ENCODE data around the gene NRDE2. TPM values are rescaled to one million over a fixed set of nuclear protein-coding genes. Genes with fewer than 3 reads are reported as not detected.
"Not testable (repeated sequence)": the region's sequence is repeated elsewhere in the genome, so short reads cannot be mapped to it uniquely, and the experiment has no call there.

Gene NRDE2
- total RNA-seq, 1 experiment from 2014 or later: 15.4 TPM

DNA sequence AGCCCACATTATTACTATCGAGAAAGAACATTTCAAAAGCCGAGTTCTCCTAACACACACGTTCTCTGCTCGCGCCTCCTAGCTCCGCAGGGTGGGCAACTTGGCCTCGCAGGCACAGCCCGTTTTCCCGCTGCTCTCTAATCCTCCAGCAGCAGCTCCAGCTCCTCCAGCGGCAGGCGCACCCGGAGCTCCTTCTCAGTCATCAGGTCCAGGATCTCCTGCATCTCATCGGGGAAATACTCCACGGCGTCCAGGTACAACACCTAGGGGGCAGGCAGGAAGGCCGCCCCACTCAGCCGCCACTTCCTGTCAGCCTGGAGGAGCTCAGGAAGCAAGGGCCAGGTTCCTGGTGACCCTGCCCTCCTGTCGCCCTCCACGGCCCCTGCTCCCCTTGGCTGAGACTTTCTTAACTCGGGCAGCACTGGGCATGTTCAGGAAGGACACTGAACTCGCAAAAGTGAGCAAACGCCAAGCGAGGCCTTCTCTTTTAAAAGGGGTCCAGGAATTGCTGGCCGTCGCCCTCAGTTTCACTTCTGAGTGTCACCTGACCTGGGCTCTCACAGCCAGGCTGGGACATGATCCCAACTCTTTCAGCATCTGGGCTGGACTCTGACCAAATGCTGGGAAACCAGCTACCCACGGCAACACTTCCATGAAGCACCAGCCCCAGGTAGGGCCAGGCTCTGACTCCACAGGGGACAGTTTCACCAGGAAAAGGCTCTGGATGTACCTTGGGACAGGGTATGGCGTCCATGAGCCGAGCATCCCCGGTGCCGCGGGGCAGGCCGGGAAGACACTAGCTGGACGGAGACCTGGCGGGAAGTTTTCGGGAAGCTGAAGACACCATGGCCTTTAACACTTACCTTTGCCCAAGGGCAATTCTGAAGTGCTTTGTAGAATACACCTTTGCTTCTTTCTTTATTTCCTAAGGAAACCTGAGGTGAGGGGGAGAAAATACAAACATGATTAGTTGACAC is 53.3 kb downstream of the NRDE2 start:
- in situ Hi-C loops (cut with HindIII; ENCODE audit: low sequenced_read_pairs): no loop called here
- no peak for DNase-seq (ENCODE audit: low spot score)

DNA sequence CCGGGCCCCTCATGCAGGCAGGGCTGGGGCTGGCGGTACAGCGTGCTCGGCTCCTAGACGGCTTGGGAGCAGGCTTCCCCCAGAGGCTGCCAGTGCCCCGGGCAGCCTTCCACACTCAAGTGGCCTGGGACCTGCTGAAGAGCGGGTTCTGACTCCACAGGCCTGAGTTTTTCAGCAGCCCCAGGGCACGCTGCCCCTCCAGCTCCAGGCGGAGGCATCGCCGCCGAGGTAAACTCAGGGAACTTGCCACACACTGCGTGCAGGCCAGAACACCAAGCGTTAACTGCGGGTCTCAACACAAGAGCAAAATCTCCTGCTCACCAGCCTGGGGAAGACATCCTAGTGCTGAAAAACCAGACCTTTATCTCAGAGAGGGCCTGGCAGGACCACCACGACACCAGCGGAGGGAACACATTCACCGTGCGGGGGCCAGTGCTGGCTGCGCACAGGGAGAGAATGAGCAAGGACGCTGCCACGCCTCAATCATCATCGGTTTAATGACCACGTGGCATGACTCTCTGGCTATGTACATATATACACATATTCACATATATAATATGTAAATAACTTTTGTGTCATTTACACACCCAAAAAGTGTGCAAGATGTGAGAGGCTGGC is 54.1 kb downstream of the NRDE2 start:
- no peak for DNase-seq (ENCODE audit: low spot score)
- in situ Hi-C loops (cut with HindIII; ENCODE audit: low sequenced_read_pairs): no loop called here

DNA sequence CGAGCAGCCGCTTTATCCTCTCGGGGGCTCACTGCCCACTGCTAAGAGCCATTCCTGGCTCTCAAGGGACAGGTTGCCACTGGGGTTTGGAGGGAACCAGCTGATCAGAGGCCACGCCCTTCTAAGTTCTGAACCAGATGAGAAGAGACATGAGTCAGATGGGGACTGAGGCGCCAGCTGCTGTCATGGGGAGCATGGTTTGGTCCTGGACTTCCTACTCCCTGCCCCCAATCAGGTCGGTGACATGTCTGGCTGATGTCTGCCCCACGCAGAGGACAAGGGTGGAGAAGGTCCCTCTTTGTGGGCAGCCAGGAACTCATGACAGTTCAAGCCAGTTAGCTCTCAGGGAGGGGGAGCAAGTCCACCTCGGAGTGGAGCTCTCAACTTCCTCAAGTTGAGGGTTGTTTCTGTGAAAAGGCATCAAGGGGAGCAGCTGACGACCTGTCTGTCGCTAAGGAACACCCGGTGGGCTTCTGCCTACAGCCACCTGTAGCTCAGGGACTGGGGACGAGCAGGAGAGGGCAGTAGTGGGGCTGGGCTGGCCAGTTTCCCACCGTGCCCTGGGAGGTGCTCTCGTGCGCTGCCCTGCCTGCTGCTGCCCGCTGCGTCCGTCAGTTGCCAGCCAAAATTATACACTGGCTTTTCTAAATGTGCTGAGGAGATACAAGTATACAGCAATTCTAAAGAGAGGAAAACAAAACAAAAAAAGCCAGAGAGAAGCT is 54.9 kb downstream of the NRDE2 start:
- DNase-seq (ENCODE audit: low spot score): peak; percentile 69
- in situ Hi-C loops (cut with HindIII; ENCODE audit: low sequenced_read_pairs): no loop called here

DNA sequence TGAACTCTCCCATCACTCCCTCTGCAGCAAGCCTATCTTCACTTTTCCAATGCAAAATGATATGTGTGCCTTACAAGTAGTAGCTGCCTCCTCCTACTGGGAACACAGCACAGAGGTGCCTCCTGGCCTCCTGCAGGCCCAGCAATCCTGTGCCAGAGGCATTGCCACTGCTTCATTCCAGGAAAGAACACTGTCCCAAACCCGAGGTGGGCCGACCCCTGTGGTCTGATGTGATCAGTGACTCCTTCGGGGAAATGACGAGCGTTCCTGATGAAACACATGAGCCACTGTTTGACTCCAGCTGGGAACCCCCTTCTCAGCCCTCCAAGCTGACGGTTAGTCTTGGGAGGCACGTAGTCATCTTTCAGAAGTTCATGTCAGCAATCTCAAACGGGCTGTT is 55.9 kb downstream of the NRDE2 start:
- in situ Hi-C loops (cut with HindIII; ENCODE audit: low sequenced_read_pairs): no loop called here
- DNase-seq (ENCODE audit: low spot score): no peak

DNA sequence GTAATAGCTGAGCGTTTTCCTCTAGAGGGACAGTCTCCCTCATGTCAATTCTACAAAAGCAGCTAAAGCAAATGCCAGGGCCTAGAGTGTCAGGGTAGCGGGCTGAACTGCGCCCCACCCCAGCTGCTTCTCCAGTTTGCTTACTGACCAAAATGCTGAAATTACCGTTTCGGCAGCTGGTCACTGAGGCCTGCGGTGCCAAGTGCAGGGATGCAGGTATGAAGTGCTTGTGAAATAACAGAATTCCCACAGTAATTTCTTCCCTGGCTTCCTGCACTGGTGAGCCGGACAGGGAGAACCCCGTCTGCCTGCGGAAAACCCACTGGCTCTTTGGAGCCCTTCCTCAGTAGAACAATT is 56.3 kb downstream of the NRDE2 start:
- in situ Hi-C loops (cut with HindIII; ENCODE audit: low sequenced_read_pairs): no loop called here
- DNase-seq (ENCODE audit: low spot score): no peak

DNA sequence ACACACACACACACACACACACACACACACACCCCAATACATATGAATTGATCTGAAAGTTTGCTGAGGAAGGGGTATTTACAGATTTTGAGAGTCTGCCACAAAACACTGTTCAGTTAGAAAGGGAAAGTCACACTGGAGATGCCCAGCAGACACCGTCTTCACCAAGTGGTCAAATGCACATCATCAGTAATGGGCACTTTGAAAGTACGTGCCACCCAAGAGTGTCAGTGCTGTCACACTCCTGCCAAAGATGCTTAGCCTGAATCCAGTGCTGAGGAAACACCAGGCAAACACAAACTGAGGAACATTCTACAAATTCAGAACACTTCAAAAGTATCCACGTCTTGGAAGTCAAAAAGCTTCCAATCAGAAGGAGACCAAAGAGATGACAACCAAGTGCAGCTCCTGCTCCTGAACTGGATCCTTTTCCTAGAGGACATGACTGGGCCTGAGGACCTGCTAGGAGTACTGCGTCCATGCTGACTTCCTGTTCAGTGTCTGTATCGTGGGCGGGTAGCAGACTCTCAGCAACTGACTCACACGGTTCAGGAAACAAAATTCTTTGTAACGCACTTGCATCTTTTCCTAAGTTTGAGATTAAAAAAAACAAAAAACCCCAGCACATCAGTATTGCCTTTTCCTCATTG is 56.8 kb downstream of the NRDE2 start:
- DNase-seq (ENCODE audit: low spot score): no peak

DNA sequence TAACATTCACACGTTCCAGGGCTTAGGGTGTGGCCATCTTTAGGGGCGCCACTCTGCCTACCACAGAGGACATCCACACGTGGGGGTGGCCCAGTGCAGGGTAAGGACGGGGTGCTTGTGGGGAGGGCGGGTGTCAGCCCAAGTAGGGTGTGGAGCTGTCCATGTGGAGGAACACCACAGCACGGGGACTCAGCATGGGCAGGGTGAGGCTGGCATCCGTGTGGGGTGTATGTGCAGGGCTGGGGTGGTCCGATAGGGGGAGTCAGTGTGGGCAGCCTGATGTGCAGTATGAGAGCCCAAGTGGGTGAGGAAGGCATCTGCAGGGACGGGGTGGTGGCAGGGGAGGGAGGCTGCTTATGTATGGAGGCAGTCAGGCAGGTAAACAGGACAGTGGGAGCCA is 57.7 kb downstream of the NRDE2 start:
- in situ Hi-C loops (cut with HindIII; ENCODE audit: low sequenced_read_pairs): no loop called here
- no peak for DNase-seq (ENCODE audit: low spot score)

More for the DNA sequence above, 56.8 kb downstream of the NRDE2 start:
- in situ Hi-C loops (cut with HindIII; ENCODE audit: low sequenced_read_pairs): no loop called here

DNA sequence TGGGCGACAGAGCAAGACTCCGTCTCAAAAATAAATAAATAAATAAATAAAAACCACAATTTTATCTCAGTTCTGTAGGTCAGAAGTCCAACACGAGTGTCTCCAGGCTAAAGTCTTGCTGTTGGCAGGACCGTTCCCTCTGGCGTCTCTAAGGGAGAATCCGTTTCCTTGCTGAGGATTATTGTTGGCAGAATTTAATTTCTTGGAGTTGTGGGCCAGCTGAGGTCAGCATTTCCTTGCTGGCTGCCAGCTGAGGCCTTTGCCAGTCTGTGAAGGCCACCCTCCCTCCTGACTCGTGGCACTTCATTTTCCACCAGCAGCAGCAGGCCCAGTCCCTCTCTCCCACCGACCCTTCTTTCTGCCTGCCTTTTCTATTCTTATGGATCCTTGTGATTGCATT is 58.2 kb downstream of the NRDE2 start:
- in situ Hi-C loops (cut with HindIII; ENCODE audit: low sequenced_read_pairs): no loop called here
- DNase-seq (ENCODE audit: low spot score): no peak

DNA sequence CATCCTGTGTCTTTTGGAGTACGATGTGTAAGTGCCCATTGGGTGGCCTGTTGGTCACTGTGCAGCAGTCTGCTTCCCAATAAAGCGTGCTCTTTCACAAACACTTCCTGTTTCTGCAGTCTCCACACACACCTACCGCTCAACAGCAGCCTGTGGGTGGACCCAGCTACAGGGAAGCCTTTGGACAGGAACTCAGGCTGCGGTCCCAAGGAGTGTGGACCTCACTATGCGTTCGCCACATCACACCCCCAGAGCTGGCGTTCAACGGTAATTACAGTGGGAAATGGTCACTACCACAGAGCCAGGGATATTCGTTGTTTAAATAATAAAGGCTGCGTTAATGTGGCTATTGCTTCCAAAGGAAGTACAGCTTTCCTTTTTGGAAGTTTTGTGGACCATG is 59.2 kb downstream of the NRDE2 start:
- in situ Hi-C loops (cut with HindIII; ENCODE audit: low sequenced_read_pairs): no loop called here
- DNase-seq (ENCODE audit: low spot score): no peak

DNA sequence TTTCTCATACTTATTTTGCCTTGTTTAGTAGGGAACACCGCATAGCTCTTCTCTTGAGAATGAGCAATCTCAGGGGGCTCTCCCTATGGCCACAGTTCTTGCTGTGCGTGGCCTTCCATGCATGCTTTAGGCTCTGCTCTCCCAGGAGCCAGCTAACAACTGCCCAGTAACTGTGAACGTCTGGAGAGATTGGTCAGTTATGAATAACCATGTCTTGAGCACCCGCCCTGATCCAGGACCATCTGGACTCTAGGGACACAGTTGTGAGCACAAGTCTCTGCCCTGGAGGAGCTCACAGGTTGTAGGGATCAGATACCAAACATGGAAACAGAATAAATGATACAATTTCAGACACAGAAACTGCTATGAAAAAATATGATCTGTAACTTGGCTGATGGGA is 63.3 kb downstream of the NRDE2 start:
- in situ Hi-C loops (cut with HindIII; ENCODE audit: low sequenced_read_pairs): no loop called here
- no peak for DNase-seq (ENCODE audit: low spot score)

DNA sequence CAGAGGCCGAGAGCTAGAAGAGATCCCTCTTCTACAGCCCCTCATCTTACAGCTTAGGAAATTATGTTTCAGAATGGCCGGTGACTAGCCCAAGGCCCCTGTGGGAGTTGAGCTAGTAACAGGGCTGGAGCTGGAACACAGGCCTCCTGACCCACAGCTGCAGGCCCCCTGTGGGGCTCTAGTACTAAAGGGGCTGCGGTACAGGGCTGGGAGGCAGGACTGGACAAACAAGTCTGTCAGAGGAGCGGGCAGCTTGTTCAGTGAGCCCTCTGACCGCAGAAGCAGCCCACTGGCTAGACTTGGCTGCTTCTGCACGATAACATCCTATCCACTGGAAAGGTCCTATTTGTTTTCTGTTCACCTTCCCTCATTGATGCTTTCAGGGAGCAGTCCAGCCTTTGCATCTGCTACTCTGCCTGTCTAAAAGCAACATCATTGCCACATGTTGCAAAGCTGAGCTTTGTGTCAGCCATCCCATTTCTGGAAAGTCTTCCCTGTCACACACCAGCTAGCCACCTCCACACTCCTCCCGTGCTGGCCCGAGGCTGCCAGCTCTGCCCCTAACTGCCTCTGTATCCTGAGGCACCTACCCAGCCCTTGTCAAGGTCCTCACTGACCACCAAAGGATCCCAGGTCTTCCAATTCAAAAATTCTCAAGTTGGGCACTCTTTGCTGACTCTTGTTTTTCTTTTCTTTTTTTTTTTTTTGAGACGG is 65.1 kb downstream of the NRDE2 start:
- in situ Hi-C loops (cut with HindIII; ENCODE audit: low sequenced_read_pairs): no loop called here
- no peak for DNase-seq (ENCODE audit: low spot score)

DNA sequence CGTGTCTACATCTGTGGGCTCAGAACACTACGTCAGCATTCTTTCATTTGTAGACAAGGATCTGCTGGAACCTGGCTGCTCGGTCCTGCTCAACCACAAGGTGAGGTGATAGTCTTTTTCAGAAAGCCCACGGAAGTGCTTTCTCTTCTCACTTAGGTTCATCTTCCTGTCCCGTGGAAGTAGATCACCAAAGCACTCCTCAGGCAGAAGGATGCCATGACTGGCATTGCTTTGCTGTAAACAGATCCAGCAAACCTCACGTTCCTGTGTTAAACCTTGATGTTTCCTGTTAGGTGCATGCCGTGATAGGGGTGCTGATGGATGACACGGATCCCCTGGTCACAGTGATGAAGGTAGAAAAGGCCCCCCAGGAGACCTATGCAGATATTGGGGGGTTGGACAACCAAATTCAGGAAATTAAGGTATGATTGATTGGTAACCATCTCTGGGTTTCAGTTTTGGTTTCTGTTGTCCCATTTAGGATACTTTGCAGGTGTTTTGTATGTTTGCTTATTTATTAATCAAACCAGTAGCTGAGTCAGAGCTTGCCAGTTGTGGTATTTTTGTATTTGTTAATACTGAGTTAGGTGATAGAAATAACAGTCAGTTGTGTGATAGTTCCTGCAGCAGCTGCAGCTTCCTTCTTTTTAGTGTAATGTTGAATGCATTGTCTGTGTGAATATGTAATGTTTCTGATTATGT is 67.8 kb downstream of the NRDE2 start:
- in situ Hi-C loops (cut with HindIII; ENCODE audit: low sequenced_read_pairs): no loop called here
- DNase-seq (ENCODE audit: low spot score): no peak

DNA sequence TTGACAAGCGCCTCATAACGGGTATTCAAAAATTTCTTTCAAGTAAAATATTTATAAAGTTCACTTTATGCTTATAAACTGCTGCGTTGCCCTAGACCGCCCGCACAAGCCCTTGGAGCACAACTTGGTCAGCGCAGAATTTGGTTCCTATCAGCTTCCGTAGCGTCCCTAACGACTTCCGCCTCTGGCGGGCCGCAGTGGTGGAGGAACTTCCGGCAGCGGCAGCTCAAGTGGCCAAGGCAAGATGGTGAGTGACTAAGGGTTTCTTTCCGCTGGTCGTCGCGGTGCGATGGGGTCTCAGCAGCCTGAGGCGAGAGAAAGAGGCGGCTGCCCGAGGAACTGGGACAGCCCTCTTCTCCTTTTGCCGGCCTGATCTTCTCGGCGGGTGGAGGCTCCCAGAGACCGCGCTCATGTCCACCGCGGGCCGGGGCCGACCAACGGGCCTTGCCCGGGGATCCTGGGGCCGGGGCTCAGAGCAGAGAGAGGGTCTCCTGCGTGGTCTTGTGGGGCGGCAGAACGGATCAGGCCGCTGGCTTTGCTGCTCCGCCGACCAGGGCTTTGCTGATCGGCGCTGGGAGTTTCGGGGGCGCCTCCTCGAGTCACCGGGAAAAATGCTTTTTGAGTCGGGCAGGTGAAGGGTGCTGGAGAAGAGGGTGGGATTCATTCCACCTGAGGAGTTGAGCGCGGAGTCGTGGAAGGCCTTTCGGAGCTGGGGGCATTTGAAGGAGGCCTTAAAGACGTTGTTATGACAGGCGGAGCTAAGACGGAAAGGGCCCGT is 75.2 kb downstream of the NRDE2 start, which contains the start of gene PSMC1:
Gene PSMC1, plus strand, starts transcription at position 200 of the 778 bp plus-strand sequence. Its CDS starts 45 bp downstream, at position 245.
- in situ Hi-C loops (cut with HindIII; ENCODE audit: low sequenced_read_pairs): no loop called here
- peak; percentile 92 for DNase-seq (ENCODE audit: low spot score)

DNA sequence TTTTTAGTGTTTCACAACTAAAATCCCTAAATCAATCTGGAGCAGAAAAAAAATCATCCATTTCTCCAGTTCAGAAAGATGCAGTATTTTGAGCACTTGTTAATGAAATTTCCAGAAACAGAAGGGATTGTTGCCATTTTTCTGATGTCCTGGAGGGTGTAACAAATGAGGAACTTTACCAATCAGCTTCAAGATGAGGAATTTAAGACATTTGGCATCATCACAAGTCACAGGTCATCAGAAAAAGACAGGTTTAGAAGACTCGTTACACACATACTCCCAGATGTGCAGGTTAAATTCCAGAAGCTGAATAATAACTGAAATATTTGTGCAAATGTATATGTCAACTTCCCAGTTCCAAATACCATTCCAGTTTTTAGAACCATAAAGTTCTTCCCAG is 75.9 kb downstream of the NRDE2 start:
- in situ Hi-C loops (cut with HindIII; ENCODE audit: low sequenced_read_pairs): no loop called here
- DNase-seq (ENCODE audit: low spot score): no peak

DNA sequence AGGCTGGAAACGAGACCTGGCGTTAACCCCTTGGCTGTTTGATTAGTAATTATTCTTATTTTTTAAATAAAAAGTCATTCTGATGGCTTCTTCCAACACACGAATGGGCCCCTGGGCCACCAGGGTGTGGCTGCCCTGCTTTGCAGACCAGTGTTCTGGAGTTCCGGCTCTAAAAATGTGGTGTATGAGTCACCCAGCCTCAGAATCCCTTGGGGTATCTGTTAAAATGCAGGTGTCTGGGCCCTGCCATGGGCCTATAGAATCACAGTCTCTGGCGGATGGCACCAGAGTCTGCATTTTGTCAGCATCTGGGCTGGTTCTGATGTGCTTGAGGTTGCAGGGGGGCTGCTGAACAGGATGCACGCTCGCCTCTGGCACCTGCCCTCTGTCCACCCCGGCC is 77.9 kb downstream of the NRDE2 start:
- no peak for DNase-seq (ENCODE audit: low spot score)
- in situ Hi-C loops (cut with HindIII; ENCODE audit: low sequenced_read_pairs): no loop called here

DNA sequence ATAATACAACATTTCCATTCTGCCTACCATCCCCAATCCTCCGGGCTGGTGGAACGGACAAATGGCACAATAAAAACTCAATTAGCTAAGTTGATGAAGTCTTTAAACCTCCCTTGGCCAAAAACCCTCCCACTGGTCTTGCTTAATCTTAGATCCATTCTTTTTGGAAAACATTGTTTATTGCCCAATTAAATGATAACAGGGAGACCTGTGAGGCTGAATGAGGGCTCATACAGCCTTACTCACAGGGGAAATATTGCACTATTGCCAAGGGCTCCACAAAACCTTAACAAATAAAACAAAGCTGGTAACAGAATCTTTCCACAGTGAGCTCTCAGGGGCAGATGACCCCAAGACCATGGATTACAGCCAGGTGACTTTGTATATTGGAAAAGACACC is 83.1 kb downstream of the NRDE2 start:
- in situ Hi-C loops (cut with HindIII; ENCODE audit: low sequenced_read_pairs): no loop called here
- DNase-seq (ENCODE audit: low spot score): no peak

DNA sequence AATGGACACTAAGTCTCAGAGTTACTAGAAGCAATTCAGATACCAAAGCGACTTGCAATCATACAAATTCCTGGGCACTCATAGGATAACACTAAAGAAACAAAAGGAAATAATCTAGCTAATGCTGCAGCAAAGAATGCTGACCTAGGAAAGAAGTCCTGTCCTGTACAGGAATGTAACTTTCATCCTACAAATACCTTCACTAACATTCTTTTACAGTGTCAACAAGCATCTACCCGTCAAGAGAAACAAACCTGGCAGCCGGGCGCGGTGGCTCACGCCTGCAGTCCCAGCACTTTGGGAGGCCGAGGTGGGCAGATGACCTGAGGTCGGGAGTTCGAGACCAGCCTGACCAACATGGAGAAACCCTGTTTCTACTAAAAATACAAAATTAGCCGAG is 84.3 kb downstream of the NRDE2 start:
- in situ Hi-C loops (cut with HindIII; ENCODE audit: low sequenced_read_pairs); DNase-seq (ENCODE audit: low spot score): not testable (repeated sequence)

DNA sequence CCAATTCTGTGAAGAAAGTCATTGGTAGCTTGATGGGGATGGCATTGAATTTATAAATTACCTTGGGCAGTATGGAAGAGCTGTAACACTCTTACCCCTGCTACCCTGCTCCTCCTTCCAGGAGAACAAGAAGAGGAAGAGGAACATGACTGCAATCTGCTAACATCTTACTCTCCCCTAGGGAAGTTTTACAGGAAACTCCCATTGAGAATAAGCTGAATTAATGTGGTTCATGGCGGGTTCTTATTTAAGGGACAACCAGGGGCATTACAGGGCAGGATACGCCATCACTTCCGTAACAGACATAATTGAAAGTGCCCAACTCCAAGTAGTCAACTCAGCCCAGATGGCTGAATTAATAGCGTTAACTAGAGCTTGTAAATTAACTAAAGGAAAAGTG is 84.8 kb downstream of the NRDE2 start:
- no peak for DNase-seq (ENCODE audit: low spot score)
- in situ Hi-C loops (cut with HindIII; ENCODE audit: low sequenced_read_pairs): no loop called here

All from G401 (cell line).